CD8-positive, alpha-beta memory T cell (primary cell): ENCODE results near the gene KPNA3. TPM values are rescaled to one million over a fixed set of nuclear protein-coding genes. Genes with fewer than 3 reads are reported as not detected.
A peak's percentile ranks its signal among the peaks of the same experiment; 100 is the strongest.

Experiments used
- CTCF ChIA-PET: fragments of 350-600 bp; sonication (Branson Sonifier 250); formaldehyde crosslinking; loops from one replicate; lab custom pipeline; 2021; ENCODE audit warnings: antibody characterized with exemption; lab: Charles Lee
- POLR2A ChIA-PET: fragments of 350-600 bp; sonication (Branson Sonifier 250); formaldehyde crosslinking; loops from one replicate; lab custom pipeline; 2021; ENCODE audit warnings: antibody characterized with exemption; lab: Charles Lee
- DNase-seq, 5 donors: peaks; one replicate each; pipeline versions ENCODE4 v3.0.0 to v3.0.0-alpha.2; 2020 to 2022; ENCODE audit warnings: mixed read lengths in 1 of 5
- H3K27ac ChIP-seq: one replicate; pipeline ENCODE4 v1.7.0; 2013; ENCODE audit warnings: low read depth, mild to moderate bottlenecking, low read length, moderate library complexity
- H3K27me3 ChIP-seq: 2 replicates; pipeline ENCODE4 v1.7.0; 2013; ENCODE audit warnings: low read length, mild to moderate bottlenecking; ENCODE audit not compliant: insufficient read depth, poor library complexity, severe bottlenecking
- H3K36me3 ChIP-seq: 2 replicates; pipeline ENCODE4 v1.7.0; 2013; ENCODE audit warnings: mild to moderate bottlenecking, low read length, moderate library complexity; ENCODE audit not compliant: insufficient read depth
- H3K4me1 ChIP-seq: 2 replicates; pipeline ENCODE4 v1.7.0; 2013; ENCODE audit warnings: mild to moderate bottlenecking, low read length, moderate library complexity; ENCODE audit not compliant: insufficient read depth
- H3K4me3 ChIP-seq: 2 replicates; pipeline ENCODE4 v1.7.0; 2013; ENCODE audit warnings: mild to moderate bottlenecking, low read length
- H3K9me3 ChIP-seq: 2 replicates; pipeline ENCODE4 v1.7.0; 2013; ENCODE audit warnings: mild to moderate bottlenecking, low read length
- H3K27ac Mint-ChIP-seq, 8 donors: one replicate each; pipeline ENCODE4 v1.8.0; 2020 to 2021; ENCODE audit warnings: mixed read lengths in 8 of 8, mild to moderate bottlenecking in 6 of 8, inconsistent platforms in 3 of 8, moderate library complexity in 3 of 8
- H3K27me3 Mint-ChIP-seq, 2 donors: one replicate each; pipeline ENCODE4 v1.8.0; 2020 to 2021; ENCODE audit warnings: mixed read lengths in 2 of 2, mild to moderate bottlenecking in 1 of 2, moderate library complexity in 1 of 2
- H3K36me3 Mint-ChIP-seq, 3 donors: one replicate each; pipeline ENCODE4 v1.8.0; 2020 to 2021; ENCODE audit warnings: mixed read lengths in 3 of 3, inconsistent platforms in 1 of 3, mild to moderate bottlenecking in 1 of 3
- H3K4me1 Mint-ChIP-seq, 3 donors: one replicate each; pipeline ENCODE4 v1.8.0; 2020 to 2021; ENCODE audit warnings: mixed read lengths in 3 of 3, inconsistent platforms in 1 of 3, mild to moderate bottlenecking in 1 of 3
- H3K4me3 Mint-ChIP-seq, 7 donors: one replicate each; pipeline ENCODE4 v1.8.0; 2020 to 2021; ENCODE audit warnings: mixed read lengths in 7 of 7, mild to moderate bottlenecking in 6 of 7, moderate library complexity in 4 of 7, inconsistent platforms in 2 of 7
- H3K9me3 Mint-ChIP-seq, 5 donors: one replicate each; pipeline ENCODE4 v1.8.0; 2020 to 2022; ENCODE audit warnings: mixed read lengths in 5 of 5, mild to moderate bottlenecking in 3 of 5, moderate library complexity in 2 of 5, inconsistent platforms in 1 of 5
- polyA plus RNA-seq: library from polyadenylated mRNA; unstranded; fragments of 300-500 nt; fragmentation: Illumina TruSeq; gene quantifications from one replicate; pipeline ENCODE4 v1.2.3, GENCODE V29; 2021
- total RNA-seq, 2 experiments: library from RNA; stranded (reverse); gene quantifications; one replicate each; pipeline ENCODE4 v1.2.3, GENCODE V29; 2021

The KPNA3 gene
- total and polyA plus RNA-seq, 3 experiments from 2014 or later = 24.3 to 62.8 (median 62.7) TPM

DNA sequence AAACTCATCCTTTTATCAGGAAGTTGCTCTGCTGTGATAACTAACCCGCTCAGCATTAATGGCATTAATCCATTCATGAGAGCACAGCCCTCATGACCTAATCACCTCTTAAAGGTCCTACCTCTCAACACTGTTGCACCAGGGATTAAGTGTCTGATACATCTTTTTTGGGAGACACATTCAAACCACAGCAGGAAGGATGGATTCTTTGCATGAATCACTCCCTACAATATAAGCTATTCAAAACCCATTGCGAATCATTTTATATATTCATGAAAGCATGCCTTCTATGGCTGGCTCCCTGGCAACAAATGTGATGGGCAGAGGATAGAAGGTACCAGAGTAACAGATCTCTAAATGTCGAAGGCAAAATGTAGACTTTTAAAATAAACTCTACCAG, 136.6 kb downstream of the KPNA3 start:
- no peak overlapping the region for H3K27ac Mint-ChIP-seq

DNA sequence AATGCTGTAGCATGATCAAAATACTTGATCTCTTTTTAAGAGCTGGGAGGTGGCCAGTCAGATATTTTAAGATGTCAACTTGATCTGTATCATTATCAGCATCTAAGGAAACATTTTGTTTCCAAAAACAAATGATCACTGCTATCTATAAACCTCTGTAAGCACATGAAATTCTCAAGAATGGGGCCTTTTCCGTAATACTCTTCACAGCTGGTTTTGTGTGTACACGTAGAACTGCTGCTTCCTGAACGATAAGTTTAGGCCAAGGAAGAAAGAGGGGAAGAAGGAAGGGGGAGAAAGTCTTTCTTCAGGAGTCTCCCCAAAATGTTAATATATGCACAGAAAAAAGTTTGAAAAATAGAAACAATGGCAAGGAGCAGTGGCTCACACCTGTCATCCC, 138.5 kb downstream of the KPNA3 start:
- CTCF ChIA-PET = no interaction called here
- POLR2A ChIA-PET = no interaction called here

More for the DNA sequence above, 136.6 kb downstream of the KPNA3 start:
- CTCF ChIA-PET = no interaction called here
- Histone ChIP-seq H3K36me3 (no peaks in the 10 kb centered on the region), H3K9me3 (no peaks in the 10 kb centered on the region), H3K27me3 (no peaks in the 10 kb centered on the region), H3K27ac (no peak overlapping the region), H3K4me1 (no peaks in the 10 kb centered on the region), H3K4me3 (no peak overlapping the region)
- Mint-ChIP-seq H3K4me3 (no peak overlapping the region), H3K36me3 (peaks cover 3 to 22% (median 8%) of the 10 kb centered on the region in 3 donors), H3K9me3 (no peaks in the 10 kb centered on the region), H3K4me1 (peaks cover 0 to 2% (median 0%) of the 10 kb centered on the region in 3 donors), H3K27me3 (no peaks in the 10 kb centered on the region)
- POLR2A ChIA-PET = no interaction called here
- no peak for DNase-seq

DNA sequence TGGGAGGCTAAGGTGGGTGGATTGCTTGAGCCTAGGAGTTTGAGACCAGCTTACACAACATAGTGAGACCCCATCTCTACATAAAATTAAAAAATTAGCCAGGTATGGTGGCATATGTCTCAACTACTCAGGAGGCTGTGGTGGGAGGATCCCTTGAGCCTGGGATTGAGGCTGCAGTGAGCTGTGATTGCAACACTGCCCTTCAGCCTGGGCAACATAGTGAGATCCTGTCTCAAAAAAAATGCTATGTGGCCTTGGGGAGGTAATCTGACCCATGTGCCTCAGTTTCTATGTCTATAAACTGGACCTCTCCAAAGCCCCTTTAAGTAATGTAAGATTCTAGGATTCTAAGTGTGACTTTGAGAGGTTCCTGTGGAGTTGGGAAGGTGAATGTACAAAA, 139.0 kb downstream of the KPNA3 start:
- no peaks in the 10 kb centered on the region for H3K27me3 Mint-ChIP-seq
- H3K4me3 Mint-ChIP-seq = no peak overlapping the region
- Histone ChIP-seq H3K4me1 (no peaks in the 10 kb centered on the region), H3K27me3 (no peaks in the 10 kb centered on the region), H3K4me3 (no peak overlapping the region), H3K27ac (no peak overlapping the region), H3K9me3 (no peaks in the 10 kb centered on the region), H3K36me3 (no peaks in the 10 kb centered on the region)
- H3K36me3 Mint-ChIP-seq = peaks cover 3 to 8% (median 5%) of the 10 kb centered on the region in 3 donors
- CTCF ChIA-PET = no interaction called here
- POLR2A ChIA-PET = no interaction called here
- no peaks in the 10 kb centered on the region for H3K9me3 Mint-ChIP-seq
- H3K27ac Mint-ChIP-seq = no peak overlapping the region
- no peak for DNase-seq
- peaks cover 0 to 2% (median 0%) of the 10 kb centered on the region in 3 donors for H3K4me1 Mint-ChIP-seq

More for the DNA sequence above, 138.5 kb downstream of the KPNA3 start:
- Histone ChIP-seq H3K4me1 (no peaks in the 10 kb centered on the region), H3K27ac (no peak overlapping the region), H3K9me3 (no peaks in the 10 kb centered on the region), H3K4me3 (no peak overlapping the region), H3K36me3 (no peaks in the 10 kb centered on the region), H3K27me3 (no peaks in the 10 kb centered on the region)
- H3K27me3 Mint-ChIP-seq = no peaks in the 10 kb centered on the region
- peaks cover 0 to 2% (median 0%) of the 10 kb centered on the region in 3 donors for H3K4me1 Mint-ChIP-seq
- no peak for DNase-seq
- H3K27ac Mint-ChIP-seq = no peak overlapping the region
- no peak overlapping the region for H3K4me3 Mint-ChIP-seq
- H3K9me3 Mint-ChIP-seq = no peaks in the 10 kb centered on the region
- H3K36me3 Mint-ChIP-seq = peaks cover 3 to 9% (median 8%) of the 10 kb centered on the region in 3 donors

DNA sequence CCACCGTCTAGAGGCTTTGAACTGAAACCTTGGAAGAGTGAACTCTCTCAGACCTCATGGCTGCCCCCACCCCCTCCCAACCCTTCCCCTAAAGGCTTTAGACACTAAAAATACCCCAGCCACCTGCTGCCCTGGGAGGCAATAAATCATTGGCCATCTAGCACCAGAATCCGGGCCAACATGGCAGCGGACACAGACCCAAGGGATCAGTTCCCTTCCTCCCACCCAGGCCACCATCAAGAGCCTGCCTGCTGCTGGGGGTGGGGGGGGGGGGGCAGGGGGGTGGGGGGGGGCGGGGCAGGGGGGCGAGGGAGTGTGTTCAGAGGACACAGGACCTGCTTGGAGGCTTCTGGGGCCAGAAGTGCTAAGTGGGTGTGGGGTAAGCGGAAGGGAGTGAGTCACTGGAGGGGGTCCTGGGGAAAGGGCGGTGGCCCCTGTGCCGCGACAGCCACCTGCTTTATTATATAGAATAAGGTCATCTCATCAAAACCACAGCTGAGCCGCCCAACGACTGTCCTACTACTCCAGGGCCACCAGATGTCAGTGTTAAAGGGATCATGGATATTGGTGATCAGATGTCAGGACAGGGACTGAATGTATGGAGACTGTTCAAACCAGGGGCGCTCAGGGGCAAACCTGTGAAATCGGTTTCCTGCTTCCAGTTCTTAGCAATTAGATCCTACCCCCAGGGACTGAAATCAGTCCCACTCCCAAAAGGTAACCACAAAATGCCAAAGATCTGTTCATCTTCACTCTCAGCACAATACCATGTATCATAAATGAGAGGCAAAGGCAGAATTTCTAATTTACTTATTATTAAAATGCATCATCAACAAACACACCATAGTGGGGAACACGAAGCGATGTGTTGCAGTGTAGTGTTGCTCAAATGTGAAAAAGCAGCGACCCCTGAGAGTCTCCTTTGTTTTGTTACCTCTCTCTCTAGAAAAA, 139.9 kb downstream of the KPNA3 start:
- H3K36me3 Mint-ChIP-seq = peaks cover 0 to 4% (median 3%) of the 10 kb centered on the region in 3 donors
- DNase-seq = no peak
- Histone ChIP-seq H3K27me3 (no peaks in the 10 kb centered on the region), H3K4me1 (no peaks in the 10 kb centered on the region), H3K27ac (no peak overlapping the region), H3K36me3 (no peaks in the 10 kb centered on the region), H3K4me3 (no peak overlapping the region), H3K9me3 (no peaks in the 10 kb centered on the region)
- ChIA-PET POLR2A (no interaction called here), CTCF (interaction anchor here (0.9 kb wide), 1 partner anchor 12 kb away, joined by 3 read pairs; no protein-coding TSS in a partner anchor)
- H3K27me3 Mint-ChIP-seq = no peaks in the 10 kb centered on the region
- H3K4me1 Mint-ChIP-seq = peaks cover 0 to 2% (median 0%) of the 10 kb centered on the region in 3 donors
- H3K27ac Mint-ChIP-seq = peak overlapping the region in 2 of 8 donors; percentile 46 to 79
- H3K9me3 Mint-ChIP-seq = no peaks in the 10 kb centered on the region
- H3K4me3 Mint-ChIP-seq = no peak overlapping the region

DNA sequence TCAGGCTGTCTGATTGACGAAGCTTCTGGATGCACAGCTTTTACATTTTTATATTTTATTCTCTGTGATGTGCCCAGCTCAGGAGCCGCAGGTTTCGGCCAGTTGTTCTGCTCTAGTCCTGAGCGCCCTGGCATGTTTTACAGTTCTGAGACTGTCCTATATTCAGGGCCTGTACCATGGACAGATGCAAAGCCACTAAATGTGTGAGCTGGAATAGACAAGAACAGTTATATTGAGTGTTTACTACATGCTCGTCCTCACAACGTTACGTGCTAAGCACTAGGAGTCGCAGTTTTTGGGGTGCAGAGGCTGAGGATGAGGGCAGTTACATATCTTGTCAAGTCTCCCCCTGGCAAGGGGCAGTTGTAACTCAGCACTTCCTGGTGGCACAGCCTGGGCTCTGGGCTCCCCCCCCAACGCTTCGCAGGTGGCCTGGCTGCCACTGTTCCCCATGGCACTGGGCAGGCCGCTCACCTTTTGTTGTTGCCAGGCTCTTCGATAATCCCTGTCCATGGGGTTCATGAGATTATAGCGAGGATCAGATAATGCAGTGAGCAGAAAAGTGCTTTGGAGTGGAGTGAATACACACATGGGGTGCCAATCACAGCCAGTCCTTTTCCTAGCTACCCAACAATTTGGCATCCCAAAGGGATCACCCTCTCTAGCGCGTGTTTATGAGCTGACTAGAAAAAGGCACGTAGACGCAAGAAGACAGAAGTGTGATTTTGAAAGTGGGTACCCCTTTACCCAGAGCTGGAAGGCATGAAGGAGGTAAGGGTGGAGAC, 140.7 kb downstream of the KPNA3 start:
- H3K4me3 Mint-ChIP-seq = no peak overlapping the region
- peaks cover 0 to 4% (median 3%) of the 10 kb centered on the region in 3 donors for H3K36me3 Mint-ChIP-seq
- H3K4me1 ChIP-seq = no peaks in the 10 kb centered on the region
- peaks cover 0 to 2% (median 0%) of the 10 kb centered on the region in 3 donors for H3K4me1 Mint-ChIP-seq
- no peaks in the 10 kb centered on the region for H3K27me3 Mint-ChIP-seq
- no peaks in the 10 kb centered on the region for H3K9me3 ChIP-seq
- peak overlapping the region in 2 of 8 donors; percentile 46 to 79 for H3K27ac Mint-ChIP-seq
- no peak overlapping the region for H3K27ac ChIP-seq
- no peak overlapping the region for H3K4me3 ChIP-seq
- H3K9me3 Mint-ChIP-seq = no peaks in the 10 kb centered on the region
- POLR2A ChIA-PET = no interaction called here
- DNase-seq = no peak
- no peaks in the 10 kb centered on the region for H3K27me3 ChIP-seq
- CTCF ChIA-PET = interaction anchor here (0.9 kb wide), 1 partner anchor 11 kb away, joined by 3 read pairs; no protein-coding TSS in a partner anchor
- no peaks in the 10 kb centered on the region for H3K36me3 ChIP-seq

DNA sequence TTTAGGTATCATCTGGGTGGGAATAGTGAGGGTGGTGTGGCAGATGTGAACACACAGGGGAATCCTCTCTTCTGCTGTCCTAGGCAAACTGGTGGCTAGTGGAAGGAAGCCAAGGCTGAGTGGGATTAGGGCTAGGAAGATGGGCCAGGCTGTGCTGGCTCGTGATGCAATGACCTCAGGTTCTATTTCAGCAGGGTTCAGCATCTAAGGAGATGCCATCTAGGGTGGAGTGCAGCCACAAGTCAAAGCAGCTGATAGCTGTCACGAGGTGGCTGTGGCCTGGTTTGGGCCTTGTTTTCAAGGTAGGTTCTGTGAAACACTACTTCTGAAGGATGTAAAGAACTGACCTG, 142.5 kb downstream of the KPNA3 start:
- Histone ChIP-seq H3K9me3 (no peaks in the 10 kb centered on the region), H3K27ac (no peak overlapping the region), H3K27me3 (no peaks in the 10 kb centered on the region), H3K4me1 (peaks cover 8% of the 10 kb centered on the region), H3K4me3 (no peak overlapping the region), H3K36me3 (no peaks in the 10 kb centered on the region)
- Mint-ChIP-seq H3K4me1 (peaks cover 6% of the 10 kb centered on the region in 3 donors), H3K27ac (peak overlapping the region in 1 of 8 donors; percentile 58), H3K4me3 (no peak overlapping the region), H3K27me3 (no peaks in the 10 kb centered on the region), H3K36me3 (peaks cover 0 to 2% (median 0%) of the 10 kb centered on the region in 3 donors), H3K9me3 (no peaks in the 10 kb centered on the region)
- CTCF ChIA-PET = no interaction called here
- POLR2A ChIA-PET = no interaction called here
- no peak for DNase-seq
